IPS DF 4.7 (cell line): Measurements from ENCODE around the gene KPRP.

Experiments used
- DNase-seq: peaks from one replicate; pipeline ENCODE4 v3.0.0-alpha.2; 2013; ENCODE audit warnings: low spot score; ENCODE audit errors: extremely low read depth

Gene KPRP

GRCh38 chr1:152757747-152758146 is at the start of gene KPRP:
TSS of gene KPRP (plus strand) at chr1:152758025. CDS start at chr1:152759589, 1,564 bp downstream.
- DNase-seq, result no peak

DNA sequence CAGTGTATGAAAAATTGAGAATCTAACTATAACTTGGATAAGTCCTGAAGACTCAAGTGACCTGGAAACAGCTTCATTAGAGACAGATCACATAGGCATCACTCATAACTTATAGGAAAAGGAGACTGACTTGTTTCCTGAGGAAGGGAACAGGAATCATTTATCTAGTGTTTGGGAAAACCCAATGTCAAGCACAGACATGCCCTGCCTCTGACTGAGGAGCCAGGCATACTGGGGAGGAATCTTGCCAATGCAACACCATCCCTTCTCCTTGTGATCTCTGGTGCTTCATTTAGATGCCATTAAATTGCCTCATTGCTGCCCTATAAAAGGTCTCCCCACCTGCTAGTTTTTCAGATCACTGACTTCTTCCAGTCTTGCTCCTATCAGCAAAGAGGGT is 39.6 kb upstream of the KPRP start:
- DNase-seq, result no peak

GRCh38 chr1:152725261-152725660 is 32.6 kb upstream of the KPRP start:
- no peak for DNase-seq

GRCh38 chr1:152728986-152729385 is 28.8 kb upstream of the KPRP start:
- no peak for DNase-seq

DNA sequence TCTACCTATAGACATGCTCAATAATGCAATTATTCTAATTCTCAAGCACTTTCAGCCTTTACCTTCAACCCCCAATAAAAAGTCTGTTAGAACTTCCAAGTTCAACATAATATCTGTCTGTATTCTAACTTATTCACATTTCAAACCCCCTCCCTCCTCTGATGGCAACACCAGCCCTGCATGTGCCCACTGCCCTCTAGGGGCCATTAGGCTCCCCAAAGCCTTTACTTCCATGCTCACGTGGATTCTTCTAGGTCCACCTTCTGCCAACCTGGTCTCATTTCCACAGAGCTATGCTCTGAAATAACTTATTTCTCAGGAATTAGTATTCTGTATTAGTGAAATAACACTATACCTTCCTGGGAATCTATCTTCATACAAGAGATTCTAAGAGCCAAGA is 22.2 kb upstream of the KPRP start:
- no peak for DNase-seq

DNA sequence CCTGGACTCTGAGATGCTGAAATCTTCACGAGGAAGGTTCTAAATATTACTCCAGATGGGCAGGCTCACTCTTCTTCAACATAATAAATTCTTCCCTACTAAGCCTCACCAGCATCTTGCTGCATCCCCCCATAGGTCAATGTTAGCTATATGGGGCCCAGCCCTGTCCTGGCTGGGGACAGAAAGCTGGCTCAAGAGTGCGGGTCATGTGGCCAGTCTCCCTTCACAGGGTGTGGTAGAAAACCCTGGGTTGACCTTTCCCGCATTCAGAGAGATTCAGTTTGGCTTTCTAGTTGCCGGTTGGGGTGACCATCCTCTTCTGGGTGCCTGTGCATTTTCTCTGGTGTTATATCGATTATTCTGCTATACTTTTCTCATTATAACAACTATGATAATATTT is 19.8 kb upstream of the KPRP start:
- DNase-seq, result no peak

DNA sequence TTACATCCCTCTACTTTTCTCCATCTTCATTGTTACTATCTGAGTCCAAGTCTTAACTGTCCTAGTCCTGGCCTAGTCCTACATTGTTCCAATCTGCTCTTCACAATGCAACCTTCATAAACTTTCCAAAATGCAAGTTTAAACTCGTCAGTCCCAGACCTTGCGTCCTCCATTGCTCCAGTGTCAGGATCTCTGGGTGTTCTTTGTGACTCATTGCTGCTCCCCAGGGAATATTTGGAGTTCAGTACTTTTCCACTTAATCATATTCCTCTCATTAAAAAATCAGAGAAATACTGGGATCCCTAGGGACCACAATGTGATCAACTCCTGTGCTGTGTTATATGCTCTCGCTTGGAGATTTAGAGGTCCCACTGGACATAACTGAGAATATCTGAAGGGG is 18.0 kb upstream of the KPRP start:
- DNase-seq, result no peak

- no peak for DNase-seq
These were observed 16.2 kb upstream of the KPRP start for GRCh38 chr1:152741656-152742055.

- no peak for DNase-seq
These were observed 14.3 kb upstream of the KPRP start for GRCh38 chr1:152743371-152744145.

GRCh38 chr1:152745289-152745704 is 12.5 kb upstream of the KPRP start:
- no peak for DNase-seq

DNA sequence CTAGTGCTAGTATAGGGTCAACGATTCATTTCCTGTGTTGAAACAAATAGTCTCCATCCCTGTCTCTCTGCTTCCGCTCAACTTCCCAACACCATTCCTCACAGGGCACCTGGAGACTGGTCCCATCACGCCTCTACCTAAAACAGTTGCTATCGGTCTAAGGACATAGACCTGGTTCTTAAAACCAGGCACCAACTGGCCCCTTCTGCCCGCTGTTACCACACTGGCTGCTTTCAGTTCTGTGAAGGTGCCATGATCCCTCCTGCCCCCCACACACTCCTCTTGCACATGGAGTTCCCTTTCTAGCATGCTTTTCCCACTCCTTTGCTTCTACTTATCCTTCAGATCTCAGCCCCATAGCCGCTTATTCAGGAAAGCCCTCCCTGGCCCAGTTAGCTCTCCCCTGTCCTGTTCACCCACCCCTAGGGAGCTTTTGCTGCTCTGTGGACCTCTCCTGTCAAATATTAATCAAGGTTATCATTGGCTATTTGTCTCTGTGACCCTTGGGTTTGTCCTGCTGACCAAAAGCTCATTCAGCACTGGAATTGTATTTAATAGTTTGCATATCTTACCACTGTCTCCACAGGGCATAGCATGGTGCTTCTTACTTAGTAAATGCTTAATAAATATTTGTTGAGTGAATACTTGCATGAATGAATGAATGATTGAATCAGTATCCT is 11.9 kb upstream of the KPRP start:
- no peak for DNase-seq

DNA sequence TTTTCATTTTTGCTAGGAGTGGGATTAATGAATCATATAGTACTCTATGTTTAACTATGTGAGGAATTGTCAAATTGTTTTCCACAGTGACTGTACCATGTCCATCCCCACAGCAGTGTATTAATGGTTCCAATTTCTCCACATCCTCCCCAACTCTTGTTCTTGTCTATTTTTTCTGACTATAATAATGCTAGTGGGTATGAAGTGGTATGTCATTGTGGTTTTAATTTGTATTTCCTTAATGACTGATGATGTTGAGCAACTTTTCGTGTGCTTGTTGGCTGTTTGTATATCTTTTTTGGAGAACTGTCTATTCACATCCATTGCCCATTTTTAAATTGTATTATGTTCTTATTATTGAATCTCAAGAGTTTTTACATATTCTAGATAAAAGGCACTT is 10.0 kb upstream of the KPRP start:
- no peak for DNase-seq

DNA sequence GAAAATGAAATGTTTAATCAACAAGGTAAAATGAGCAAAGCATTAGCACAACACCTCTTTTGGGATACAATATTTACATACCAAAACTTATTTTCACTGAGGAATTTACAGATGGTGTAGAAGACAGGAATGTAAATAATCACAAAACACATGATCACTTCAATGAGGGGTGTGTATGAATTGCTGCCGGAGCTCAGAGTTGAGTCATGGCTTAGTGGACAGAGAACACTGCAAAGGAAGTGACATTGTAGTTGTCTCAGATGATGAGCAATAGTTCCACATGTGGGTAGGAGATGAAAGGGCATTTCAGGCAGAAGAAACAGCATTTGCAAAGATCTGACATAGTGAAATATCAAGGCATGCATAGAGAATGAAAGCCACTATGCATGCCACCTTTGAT is 5.6 kb upstream of the KPRP start:
- no peak for DNase-seq

DNA sequence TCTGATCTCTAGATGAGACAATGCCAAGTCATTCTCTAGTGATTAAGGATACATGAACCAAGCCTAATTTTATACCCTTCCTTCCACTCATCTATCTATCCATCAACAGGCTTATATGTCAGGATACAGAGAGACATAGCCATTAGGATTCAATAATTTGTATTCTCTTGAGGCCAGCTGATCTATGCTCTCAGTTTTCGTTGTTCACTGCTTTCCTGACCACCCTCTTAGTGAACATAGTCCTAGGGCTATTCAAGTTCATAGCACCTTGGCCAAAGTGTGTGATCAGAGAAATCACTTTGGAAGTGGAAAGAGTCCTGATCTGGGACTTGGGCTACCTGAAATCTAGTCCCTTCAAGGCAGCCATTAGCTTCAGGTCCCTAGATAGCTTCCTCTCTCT is 4.2 kb upstream of the KPRP start:
- DNase-seq, result no peak

DNA sequence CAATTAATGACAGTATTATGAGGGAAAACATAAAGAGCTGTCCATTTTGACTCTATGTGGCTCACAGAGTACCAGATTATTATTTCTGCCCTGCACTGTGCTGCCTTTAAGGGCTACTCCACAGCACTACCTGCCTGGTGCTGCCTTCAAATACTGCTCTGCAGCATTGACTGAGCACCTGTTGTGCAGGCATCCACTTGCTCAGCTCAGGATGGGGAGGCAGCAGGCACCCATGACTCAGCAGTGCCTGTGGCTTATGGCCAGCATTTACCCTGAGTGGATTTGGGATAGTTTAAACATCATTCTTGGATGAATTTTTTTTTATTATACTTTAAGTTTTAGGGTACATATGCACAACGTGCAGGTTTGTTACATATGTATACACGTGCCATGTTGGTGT is 953 bp upstream of the KPRP start:
- no peak for DNase-seq

- no peak for DNase-seq
These were observed 811 bp downstream of the KPRP start for GRCh38 chr1:152758636-152759035.

- no peak for DNase-seq
These were observed 1.8 kb downstream of the KPRP start for GRCh38 chr1:152759453-152760173.

DNA sequence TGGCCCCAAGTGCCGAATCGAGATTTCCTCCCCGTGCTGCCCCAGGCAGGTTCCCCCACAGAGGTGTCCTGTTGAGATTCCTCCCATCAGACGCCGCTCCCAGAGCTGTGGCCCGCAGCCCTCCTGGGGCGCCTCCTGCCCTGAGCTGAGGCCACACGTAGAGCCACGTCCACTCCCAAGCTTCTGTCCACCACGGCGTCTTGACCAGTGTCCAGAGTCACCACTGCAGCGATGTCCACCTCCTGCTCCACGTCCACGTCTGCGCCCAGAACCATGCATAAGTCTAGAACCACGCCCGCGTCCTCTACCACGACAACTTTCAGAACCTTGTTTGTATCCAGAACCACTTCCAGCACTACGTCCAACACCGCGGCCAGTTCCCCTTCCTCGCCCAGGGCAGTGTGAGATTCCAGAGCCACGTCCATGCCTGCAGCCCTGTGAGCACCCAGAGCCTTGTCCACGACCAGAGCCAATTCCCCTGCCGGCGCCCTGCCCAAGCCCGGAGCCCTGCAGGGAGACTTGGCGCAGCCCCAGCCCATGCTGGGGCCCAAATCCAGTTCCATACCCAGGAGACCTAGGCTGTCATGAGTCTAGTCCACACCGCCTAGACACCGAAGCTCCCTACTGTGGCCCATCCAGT is 2.8 kb downstream of the KPRP start:
- DNase-seq, result no peak

- no peak for DNase-seq
These were observed 3.9 kb downstream of the KPRP start for GRCh38 chr1:152761609-152762213.

DNA sequence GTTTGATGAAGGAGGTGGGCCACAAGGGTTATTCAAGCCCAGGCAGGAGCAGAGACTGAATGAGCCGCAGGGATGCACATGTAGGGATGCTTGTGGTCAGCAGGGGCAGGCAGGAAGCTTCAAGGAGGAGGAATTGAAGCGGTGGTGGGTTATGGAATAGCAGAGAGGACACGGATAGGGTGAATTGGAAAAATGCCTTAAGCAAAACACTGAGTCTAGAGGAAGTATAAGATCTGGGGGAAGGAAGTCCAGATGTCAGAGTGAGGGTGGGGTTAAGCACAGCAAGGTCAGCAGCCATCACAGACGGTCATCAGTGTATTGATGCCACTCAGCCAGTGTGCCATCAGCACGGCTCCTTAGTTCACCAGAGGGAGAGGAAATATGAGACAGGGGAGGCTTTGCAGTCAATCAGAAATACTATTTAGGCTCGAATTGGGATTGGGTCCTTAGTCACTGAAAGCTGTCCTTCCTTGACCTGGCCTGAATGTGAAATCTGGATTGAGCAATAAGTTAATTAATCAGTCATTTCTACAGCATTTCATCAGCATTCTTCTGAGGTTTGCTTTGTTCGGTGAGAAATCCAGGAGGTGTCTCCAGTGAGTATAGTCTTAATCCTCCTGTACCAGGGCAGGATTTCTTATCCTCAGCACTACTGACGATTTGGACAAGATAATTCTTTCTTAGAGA is 11.2 kb downstream of the KPRP start:
- DNase-seq, result no peak

DNA sequence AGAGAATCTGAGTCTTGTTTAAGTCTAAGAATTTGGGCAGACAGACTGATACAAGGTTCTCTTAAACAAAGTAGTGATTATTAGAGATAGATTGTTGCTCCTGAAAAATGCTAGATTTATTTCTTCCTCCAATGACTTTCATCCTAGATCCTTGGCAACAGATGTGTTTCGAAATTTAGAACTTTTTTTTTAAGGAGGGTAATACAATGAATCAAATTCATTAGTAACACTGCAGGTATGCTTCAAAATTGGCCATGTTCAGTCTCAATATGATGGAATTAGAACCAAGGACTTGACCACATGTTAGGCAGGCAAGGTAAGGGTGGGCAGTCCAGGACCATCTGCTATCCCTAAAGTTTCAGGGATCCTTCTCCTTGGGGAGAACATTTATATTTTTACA is 12.6 kb downstream of the KPRP start:
- no peak for DNase-seq
